ENCODE measurements around the gene SDHAF3.
A peak's percentile ranks its signal among the peaks of the same experiment; 100 is the strongest.

Gene SDHAF3

DNA sequence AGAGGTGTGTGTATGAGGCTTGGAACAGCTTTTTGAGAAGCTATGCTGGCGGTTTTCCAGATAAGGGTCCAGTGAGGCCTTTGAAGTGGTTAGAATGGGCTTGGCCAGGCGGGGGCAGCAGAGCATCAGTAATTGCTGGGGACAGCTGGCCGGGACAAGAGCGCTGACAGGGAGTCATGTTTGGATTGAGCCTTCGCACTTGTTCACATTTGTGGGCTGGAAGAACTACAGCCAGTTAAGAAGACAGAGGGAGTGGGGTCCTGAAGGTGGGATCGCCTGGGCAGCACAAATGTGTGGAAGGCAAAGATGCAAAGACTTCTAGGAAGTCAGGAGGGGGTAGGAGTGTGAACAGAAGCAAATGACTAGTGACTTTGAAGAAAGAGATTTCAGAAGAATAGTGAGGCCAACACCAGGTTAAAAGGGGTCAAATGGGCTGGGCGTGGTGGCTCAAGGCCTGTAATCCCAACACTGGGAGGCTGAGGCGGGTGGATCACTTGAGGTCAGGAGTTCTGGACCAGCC lies 12.7 kb upstream of the SDHAF3 start:
- Histone ChIP-seq H3K27me3 (no peaks in the 10 kb centered on the region; the same call in none of the 2 replicates), H3K9me3 (no peaks in the 10 kb centered on the region), H3K36me3 (no peaks in the 10 kb centered on the region), H3K4me3 (ENCODE audit: low read depth, low read length) (no peak overlapping the region), H3K4me1 (no peaks in the 10 kb centered on the region)
- DNase-seq: peak; percentile 90
- TF ChIP-seq, protein P1, sequence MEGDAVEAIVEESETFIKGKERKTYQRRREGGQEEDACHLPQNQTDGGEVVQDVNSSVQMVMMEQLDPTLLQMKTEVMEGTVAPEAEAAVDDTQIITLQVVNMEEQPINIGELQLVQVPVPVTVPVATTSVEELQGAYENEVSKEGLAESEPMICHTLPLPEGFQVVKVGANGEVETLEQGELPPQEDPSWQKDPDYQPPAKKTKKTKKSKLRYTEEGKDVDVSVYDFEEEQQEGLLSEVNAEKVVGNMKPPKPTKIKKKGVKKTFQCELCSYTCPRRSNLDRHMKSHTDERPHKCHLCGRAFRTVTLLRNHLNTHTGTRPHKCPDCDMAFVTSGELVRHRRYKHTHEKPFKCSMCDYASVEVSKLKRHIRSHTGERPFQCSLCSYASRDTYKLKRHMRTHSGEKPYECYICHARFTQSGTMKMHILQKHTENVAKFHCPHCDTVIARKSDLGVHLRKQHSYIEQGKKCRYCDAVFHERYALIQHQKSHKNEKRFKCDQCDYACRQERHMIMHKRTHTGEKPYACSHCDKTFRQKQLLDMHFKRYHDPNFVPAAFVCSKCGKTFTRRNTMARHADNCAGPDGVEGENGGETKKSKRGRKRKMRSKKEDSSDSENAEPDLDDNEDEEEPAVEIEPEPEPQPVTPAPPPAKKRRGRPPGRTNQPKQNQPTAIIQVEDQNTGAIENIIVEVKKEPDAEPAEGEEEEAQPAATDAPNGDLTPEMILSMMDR (IDR thresholded peaks at IDR 0.05; ENCODE audit: low read depth, low read length): peak; percentile 86

DNA sequence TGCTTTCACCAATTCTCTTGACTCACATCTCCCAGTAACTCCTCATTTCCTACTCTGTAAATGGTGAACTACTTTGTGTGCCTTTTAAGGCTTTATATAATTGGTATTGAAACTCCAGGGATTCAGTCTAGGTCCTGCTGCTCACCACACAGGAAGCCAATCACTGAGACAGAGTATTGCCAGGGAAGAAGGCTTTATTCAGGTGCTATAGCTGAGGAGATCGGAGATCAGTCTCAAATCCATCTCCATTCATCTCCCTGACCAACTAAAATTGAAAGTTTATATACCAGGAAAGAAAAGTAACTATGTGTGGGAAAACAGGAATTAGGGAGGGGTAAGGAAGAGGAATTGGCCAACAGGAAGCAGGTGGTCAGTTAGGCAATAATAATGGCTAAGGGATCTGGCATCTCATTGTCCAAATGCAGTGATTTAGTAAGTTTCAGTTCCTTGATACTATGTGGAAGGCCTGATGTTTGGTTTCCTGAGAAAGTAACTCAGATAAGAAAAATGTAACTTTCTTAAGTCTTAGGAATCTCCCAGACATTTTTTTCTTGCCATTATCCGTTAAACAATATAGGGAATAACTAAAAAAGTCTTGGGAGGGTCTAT lies 10.2 kb upstream of the SDHAF3 start:
- H3K4me1 ChIP-seq: no peaks in the 10 kb centered on the region
- DNase-seq: no peak
- H3K27me3 ChIP-seq: no peaks in the 10 kb centered on the region
- H3K9me3 ChIP-seq: no peaks in the 10 kb centered on the region
- H3K36me3 ChIP-seq: no peaks in the 10 kb centered on the region
- TF ChIP-seq, protein P1 (IDR thresholded peaks at IDR 0.05; ENCODE audit: low read depth, low read length): no peak
- no peak overlapping the region for H3K4me3 ChIP-seq (ENCODE audit: low read depth, low read length)

DNA sequence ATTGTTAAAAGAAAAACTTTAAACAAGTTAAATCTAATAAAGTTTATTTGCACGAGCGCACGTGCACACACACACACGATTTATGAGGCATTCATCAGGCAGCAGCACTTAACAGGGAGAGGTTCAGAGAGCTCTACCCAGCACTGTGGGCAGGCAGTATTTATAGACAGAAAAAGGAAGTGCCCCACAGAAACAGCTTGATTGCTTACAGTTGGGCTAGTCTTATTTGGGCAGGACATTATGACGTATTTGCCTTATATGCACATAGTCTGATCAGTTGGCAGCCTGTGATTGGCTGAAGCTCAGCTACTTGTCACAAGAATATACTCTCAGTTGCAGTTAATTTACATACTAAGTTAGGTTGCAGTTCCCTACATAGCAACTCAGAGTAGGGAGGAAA lies 1.2 kb upstream of the SDHAF3 start:
- H3K4me1 ChIP-seq: no peaks in the 10 kb centered on the region
- H3K9me3 ChIP-seq: no peaks in the 10 kb centered on the region
- H3K4me3 ChIP-seq (ENCODE audit: low read depth, low read length): no peak overlapping the region
- no peak for DNase-seq
- TF ChIP-seq, protein P1 (IDR thresholded peaks at IDR 0.05; ENCODE audit: low read depth, low read length): no peak
- H3K36me3 ChIP-seq: no peaks in the 10 kb centered on the region
- no peaks in the 10 kb centered on the region for H3K27me3 ChIP-seq

DNA sequence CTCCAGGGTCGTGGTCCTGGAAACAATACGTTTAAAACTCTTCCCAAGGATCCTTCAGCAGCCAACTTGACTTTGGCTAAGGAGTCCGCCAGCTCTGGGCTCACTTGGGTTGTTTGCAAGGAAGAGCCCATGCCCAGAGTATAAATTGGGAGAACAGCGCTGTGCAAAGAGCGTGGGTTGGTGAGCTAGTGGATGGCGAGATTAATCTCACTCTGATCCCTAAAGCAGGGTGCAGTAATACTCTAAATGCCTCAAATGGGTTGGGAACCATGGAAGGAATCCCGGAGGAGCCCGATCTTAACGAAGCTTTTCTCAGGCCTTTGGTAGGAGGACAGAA lies 495 bp upstream of the SDHAF3 start:
- Histone ChIP-seq H3K9me3 (no peaks in the 10 kb centered on the region), H3K4me1 (no peaks in the 10 kb centered on the region), H3K27me3 (no peaks in the 10 kb centered on the region), H3K4me3 (ENCODE audit: low read depth, low read length) (peak overlapping the region; percentile 56), H3K36me3 (no peaks in the 10 kb centered on the region)
- no peak for DNase-seq
- TF ChIP-seq, protein P1 (IDR thresholded peaks at IDR 0.05; ENCODE audit: low read depth, low read length): no peak

DNA sequence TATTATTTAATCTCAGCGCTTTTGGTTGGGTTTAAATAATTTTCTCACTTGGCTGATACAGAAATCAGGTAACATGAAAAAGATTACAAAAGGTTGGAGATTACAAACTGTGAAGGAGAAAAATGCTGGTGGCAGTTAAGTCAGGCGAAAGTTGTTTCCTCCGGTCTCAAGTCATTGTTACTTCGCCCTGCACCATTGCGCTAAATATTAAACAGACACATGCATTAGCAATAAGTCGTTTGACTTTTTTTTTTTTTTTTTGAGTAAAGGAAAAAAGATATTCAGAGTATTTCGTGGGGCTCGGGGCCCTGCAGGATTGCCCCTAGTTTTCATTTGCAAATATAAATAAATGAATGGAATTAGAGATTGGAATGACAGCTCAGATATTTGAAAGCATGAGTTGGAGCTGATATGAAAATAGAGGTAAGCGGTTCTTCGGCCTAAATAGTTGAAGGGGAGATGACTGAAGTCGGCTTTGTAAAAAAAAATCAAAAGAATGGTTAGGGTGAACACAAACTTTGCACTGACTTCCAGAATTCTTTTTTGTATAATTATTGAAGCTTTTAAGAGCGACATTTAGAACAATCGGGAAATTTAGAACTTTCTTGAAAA lies 914 bp downstream of the SDHAF3 start:
- no peaks in the 10 kb centered on the region; the same call in 1 of the 2 replicates for H3K36me3 ChIP-seq
- TF ChIP-seq, protein P1 (IDR thresholded peaks at IDR 0.05; ENCODE audit: low read depth, low read length): no peak
- H3K9me3 ChIP-seq: no peaks in the 10 kb centered on the region
- no peaks in the 10 kb centered on the region for H3K27me3 ChIP-seq
- DNase-seq: no peak
- H3K4me1 ChIP-seq: no peaks in the 10 kb centered on the region
- H3K4me3 ChIP-seq (ENCODE audit: low read depth, low read length): peak overlapping the region; percentile 86

DNA sequence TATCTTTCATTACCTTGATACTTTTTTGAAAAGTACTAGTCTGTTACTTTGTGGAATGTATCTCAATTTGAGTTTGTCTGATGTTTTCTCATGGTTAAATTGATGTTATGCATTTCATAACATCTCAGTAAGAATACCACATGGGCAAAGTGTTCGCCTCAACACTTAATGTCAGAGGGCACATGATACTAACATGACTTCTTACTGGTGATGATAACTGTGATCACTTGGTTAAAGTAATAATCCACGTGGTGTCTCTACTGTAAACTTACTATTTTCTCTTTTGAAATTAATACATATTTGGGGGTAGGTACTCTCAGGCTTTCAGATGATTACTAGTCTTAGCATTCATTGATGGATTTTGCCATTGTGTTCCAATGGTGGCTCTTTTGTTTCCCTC lies 2.2 kb downstream of the SDHAF3 start:
- Histone ChIP-seq H3K36me3 (no peaks in the 10 kb centered on the region; the same call in 1 of the 2 replicates), H3K4me1 (no peaks in the 10 kb centered on the region), H3K4me3 (ENCODE audit: low read depth, low read length) (no peak overlapping the region), H3K27me3 (no peaks in the 10 kb centered on the region), H3K9me3 (no peaks in the 10 kb centered on the region)
- TF ChIP-seq, protein P1 (IDR thresholded peaks at IDR 0.05; ENCODE audit: low read depth, low read length): no peak
- no peak for DNase-seq

Data from BE2C (cell line).